Cortex of kidney (tissue), 1 donor: Measurements from ENCODE around the gene DDX21.
"Not testable (repeated sequence)": the region's sequence is repeated elsewhere in the genome, so short reads cannot be mapped to it uniquely, and the experiment has no call there.

ENCODE experiments used
- DNase-seq: peaks from one replicate; lab custom pipeline; 2025; lab: John Stamatoyannopoulos, UW

Gene DDX21

DNA sequence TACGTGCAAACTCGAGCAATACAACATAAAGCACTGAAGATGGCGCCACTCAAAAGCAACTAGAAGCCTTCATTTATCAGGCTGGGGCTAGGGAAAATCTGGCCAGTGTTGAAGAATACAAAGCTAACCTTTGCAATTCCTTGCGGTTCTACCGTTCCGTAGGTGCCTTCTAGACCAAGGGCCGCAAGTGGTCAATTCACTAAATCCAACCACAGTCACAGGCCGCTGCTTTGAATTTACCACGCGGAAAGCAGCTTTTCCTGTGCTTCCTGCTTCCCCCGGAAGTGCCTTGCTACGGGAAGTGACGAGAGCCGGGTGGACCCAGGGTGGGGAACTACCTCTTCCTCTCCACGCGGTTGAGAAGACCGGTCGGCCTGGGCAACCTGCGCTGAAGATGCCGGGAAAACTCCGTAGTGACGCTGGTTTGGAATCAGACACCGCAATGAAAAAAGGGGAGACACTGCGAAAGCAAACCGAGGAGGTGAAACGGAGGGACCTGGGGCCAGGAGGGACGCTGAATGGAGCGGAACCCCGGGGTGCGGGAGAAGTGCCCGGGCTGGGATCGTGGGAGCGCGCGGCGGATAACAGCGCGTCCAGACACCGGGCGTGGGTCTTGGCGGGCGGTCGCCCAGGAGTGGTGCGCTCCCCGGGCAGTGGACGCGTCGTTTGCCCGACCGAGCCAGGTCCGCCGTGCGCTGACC lies at the start of gene DDX21:
Gene DDX21 (plus strand): TSS at position 339 of the 701 bp plus-strand sequence. CDS start 56 bp downstream, at position 395.
- no peak for DNase-seq

DNA sequence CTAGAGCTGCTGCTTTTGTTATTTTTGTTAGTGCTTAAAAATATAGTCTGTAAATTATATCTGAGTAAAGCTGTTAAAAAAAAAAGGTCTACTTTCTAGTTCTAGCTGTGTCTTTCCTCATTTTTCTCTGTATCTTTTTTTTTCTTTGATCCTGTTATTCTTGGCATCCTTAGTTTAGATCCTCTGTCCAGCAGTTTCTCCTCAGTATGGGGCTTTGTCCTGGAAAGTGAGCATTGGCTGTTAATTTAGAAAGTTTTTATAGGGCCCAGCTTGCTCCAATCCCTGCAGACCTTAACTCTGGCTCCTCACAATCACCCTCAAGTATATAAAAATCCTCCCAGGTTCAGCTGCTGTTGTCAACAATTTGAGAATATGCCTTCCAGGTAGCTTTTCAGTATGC lies 31.4 kb upstream of the DDX21 start:
- no peak for DNase-seq

DNA sequence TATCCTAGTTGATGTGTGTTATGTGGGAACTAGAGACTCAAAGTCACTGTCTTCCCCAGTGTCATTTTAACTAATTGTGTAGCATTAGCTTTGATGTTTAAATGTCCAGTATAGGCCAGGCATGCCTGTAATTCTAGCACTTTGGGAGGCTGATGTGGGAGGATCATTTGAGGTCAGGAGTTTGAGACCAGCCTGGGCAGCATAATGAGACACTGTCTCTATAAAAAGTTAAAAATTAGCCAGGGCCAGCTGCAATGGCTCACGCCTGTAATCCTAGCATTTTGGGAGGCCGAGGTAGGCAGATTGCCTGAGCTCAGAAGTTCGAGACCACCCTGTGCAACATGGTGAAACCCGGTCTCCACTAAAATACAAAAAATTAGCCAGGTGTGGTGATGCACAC lies 30.5 kb upstream of the DDX21 start:
- DNase-seq = no peak

DNA sequence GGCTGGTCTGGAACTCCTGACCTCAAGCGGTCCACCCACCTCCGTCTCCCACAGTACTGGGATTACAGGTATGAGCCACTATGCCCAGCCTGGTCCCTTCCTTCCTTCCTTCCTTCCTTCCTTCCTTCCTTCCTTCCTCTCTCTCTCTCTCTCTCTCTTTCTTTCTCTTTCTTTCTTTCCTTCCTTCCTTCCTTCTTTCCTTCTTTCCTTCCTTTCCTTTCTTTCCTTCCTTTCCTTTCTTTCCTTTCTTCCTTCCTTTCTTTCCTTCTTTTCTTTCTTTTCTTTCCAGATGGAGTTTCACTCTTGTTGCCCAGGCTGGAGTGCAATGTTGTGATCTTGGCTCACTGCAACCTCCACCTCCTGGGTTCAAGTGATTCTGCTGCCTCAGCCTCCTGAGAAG lies 26.8 kb upstream of the DDX21 start:
- not testable (repeated sequence) for DNase-seq

DNA sequence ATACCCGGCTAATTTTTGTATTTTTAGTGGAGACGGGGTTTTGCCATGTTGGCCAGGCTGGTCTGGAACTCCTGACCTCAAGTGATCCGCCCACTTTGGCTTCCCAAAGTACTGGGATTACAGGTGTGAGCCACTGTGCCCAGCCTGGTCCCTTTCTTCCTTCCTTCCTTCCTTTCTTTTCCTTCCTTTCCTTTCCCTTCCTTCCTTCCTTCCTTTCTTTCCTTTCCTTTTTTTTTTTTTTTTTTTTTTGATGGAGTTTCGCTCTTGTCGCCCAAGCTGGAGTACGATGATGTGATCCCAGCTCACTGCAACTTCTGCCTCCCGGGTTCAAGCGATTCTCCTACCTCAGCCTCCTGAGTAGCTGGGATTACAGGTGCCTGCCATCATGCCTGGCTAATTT lies 26.1 kb upstream of the DDX21 start:
- DNase-seq = not testable (repeated sequence)

DNA sequence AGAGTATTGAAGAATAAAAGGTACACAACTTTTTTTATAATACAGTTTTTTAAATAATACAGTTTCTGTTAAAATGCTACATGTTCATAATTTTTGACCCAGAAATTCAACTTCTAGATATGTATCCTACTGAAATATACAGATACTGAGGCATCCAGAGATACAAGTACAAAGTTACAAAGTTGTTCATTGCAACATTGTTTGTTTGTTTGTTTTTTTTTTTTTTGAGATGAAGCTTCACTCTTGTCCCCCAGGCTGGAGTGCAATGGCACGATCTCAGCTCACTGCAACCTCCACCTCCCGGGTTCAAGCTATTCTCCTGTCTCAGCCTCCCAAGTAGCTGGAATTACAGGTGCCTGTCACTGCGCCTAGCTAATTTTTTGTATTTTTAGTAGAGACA lies 23.1 kb upstream of the DDX21 start:
- DNase-seq = not testable (repeated sequence)

DNA sequence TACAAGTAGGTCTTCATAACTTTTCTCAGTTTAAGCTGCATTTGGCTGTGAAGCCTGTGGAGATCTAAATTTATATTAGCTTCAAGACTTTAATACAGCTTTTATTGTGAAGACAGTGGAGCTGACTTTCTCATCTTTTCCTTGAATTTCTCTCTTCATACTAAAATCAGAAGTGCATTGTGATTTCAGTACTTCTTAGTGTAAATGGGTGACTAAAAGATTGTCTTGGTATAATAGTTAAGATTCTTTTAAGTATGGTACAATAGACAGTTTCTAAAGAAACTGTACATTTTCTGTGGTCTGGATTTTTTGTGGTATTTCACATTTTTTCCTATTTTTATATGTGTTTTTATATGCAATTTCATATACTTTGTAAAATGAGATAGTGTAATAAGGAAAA lies 21.0 kb upstream of the DDX21 start:
- DNase-seq = no peak

DNA sequence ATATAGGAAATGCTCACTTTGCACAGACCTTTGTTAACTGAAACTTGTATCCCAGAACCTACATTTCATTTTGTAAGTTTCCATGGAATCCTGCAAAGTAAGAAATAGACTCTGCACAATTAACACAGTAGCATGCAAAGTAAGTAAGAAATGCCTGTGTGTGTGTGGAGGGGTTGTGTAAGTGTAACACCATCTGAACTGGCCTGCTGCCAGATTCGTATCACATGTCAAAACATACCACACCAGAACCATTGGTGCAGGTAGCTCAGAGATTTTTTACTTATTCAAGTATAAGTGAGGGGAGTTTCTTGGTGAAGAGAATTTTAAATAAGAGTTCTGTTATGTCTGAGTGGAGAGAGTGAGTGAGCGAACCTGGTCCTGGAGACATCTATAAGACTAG lies 17.9 kb upstream of the DDX21 start:
- DNase-seq = no peak

DNA sequence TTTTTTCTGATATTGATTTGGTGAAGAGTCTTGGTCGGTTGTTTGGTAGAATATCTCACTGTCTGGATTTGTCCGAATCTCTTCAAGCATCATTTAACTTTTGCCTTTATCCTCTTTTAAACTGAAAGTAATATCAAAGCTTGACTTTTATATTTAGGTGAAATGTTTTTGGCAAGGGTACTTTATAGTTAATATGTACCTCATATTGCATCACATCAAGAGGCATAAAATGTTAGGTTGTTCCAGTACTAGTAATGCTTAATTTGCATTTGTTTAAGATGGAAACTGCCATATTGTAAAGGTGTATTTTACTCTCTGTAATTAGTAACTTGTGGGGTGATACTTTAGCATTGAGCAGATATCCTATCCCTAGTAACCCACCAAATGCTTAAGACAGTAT lies 17.1 kb upstream of the DDX21 start:
- no peak for DNase-seq

DNA sequence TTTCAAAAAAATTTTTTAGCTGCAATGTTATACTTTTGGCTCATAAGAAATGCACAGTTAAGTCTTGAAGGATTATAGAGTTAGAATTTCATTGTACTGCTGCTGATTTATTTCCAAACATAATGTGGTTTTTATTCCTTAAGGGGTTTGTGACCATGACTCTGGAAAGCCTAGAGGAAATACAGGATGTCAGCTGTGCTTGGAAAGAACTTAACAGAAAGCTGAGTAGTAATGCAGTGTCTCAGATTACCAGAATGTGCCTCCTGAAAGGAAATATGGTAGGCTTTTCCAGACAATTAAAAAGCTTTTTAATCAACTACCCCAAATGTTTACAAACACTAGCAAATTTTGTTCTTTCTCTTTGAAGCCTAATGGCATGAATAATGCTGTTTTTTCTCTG lies 15.1 kb upstream of the DDX21 start:
- not testable (repeated sequence) for DNase-seq

DNA sequence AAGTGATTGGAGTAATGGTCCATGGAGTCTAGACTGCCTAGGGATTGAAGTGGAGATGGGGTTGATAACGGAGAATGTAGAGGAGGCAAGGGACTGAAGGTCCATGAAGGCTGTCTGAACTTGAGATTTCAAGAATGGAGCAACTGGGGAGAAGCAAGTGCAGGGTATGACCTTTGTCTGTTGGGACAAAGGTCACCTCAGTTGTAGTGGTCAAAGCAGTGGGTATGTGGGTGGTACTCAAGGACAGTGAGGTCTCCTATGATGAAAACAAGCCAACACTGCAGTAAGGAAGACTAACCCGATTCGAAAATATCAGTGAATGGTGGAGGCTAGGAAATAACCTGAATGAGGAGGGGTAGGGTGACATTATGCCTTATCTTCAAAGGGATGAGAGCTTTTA lies 5.4 kb upstream of the DDX21 start:
- no peak for DNase-seq

DNA sequence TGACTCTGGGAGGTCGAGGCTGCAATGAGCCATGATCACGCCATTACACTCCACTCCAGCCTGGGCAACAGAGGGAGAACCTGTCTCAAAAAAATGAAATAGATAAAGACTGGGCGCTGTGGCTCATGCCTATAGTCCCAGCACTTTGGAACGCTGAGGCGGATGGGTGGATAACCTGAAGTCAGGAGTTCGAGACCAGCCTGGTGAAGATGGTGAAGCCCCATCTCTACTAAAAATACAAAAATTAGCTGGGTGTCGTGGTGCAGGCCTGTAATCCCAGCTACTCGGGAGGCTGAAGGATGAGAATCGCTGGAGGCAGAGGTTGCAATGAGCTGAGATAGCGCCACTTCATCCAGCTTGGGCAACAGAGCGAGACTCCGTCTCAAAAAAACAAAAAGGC lies 1.1 kb upstream of the DDX21 start:
- DNase-seq = no peak

DNA sequence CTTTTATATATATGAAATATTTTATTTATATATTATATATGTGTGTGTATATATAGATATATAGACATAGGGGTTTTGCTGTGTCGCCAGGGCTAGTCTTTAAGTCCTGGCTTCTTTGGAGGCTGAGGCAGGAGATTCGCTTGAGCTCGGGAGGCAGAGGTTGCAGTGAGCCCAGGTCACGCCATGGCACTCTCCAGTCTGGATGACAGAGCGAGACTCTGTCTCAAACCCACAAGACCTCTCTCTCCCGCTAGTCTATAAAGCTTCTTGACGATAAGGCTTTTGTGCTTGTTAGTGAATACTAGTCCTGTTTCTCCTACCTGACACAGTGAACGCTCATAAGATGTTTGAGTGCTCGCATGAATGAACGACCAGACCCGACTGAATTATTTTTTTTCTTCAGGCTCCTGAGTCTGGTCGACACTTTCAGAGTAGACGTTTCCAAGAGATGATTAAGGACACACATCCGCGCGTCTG lies 577 bp upstream of the DDX21 start:
- no peak for DNase-seq

DNA sequence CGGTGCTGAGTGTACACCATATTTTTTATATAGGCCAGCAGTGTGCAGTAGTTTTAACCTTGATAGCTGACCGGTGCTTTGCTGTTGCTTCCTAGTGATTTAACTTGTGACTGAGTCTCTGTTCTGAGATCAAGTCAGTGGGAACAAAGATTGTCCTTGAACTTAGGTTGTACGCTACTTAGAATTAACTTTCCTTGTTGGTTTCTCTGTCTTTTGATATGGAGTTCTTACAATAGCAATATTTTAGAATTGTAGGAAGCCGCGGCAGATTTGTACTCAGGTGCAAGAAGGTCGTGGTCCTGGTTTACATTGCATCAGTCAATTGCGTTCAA lies 1.3 kb downstream of the DDX21 start:
- no peak for DNase-seq

DNA sequence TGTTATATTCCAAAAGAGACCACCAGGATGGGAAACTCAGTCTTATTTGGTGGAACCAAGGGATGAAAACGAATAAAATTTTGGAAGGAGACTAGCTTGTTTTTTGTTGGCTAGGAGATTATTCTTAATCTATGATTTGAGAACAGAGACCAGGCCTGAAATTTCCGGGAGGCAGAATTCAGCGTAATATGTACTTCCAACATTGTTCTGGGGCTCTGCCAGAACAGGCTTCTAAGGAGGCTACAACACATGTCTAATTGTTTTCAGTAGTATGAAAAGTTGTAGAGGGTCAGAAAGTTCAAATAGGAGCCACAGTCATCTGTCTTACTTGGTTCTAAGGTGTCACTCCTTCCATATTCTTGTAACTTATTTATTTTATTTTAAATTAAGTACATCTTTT lies 1.7 kb downstream of the DDX21 start:
- no peak for DNase-seq

DNA sequence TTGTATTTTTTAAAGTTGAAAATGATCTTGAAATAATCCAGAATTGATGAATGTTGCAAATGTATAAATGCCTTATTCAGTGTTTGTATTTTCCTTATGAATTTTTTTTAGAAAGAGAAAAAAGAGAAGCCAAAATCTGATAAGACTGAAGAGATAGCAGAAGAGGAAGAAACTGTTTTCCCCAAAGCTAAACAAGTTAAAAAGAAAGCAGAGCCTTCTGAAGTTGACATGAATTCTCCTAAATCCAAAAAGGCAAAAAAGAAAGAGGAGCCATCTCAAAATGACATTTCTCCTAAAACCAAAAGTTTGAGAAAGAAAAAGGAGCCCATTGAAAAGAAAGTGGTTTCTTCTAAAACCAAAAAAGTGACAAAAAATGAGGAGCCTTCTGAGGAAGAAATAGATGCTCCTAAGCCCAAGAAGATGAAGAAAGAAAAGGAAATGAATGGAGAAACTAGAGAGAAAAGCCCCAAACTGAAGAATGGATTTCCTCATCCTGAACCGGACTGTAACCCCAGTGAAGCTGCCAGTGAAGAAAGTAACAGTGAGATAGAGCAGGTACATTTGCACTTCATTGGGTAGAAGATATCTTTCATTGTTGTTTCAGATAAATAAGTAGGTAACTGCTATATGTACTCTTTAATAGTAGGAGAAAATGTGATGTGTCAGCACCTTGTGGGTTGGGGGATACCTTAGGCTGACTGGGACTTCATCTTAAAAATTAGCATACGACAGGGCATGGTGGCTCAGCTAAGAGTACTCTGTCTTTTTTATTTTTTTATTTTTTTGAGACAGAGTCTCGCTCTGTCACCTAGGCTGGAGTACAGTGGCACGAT lies 3.9 kb downstream of the DDX21 start:
- DNase-seq = no peak

DNA sequence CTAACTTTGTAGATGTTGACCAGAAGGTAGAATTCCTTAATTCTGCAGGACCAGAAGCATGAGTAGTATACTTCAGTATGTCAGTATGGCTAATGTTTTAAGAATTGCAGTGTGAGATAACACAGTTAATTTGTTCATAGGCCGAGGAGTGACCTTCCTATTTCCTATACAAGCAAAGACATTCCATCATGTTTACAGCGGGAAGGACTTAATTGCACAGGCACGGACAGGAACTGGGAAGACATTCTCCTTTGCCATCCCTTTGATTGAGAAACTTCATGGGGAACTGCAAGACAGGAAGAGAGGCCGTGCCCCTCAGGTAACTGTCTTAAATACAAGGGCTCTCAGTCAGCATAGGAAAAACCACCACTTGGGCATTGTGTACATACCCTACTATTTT lies 7.2 kb downstream of the DDX21 start:
- DNase-seq = no peak

DNA sequence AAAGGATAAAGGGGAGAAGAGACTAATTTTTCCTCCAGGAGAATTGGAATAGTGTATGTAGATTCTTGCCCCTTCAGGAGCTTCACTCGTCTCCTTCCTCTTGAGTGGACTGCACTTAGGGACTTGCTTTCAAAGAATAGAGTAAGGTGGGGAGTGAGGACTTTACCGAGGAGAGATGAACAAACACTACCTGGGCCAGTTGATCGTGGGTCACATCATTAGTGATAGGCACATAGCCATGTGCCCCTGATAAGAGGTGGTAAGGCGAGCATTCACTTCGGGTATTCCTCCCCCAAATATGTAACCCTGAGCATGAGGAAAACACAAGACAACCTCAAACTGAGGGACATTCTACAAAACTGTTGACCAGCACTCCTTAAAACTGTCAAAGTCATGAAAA lies 18.0 kb downstream of the DDX21 start:
- DNase-seq = no peak

DNA sequence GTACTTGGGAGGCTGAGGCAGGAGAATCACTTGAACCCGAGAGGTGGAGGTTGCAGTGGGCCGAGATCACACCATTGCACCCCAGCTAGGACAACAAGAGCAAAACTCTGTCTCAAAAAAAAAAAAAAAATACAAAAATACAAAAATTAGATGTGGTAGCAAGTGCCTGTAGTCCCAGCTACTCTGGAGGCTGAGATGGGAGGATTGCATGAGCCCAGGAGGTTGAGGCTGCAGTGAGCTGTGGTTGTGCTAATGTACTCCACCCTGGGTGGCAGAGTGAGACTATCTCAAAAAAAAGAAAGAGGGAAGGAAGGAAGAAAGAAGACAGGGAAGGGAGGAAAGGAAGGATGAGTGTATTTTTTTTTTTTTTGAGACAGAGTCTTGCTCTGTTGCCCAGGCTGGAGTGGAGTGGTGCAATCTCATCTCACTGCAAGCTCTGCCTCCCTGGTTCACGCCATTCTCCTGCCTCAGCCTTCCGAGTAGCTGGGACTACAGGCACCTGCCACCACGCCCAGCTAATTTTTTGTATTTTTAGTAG lies 20.0 kb downstream of the DDX21 start:
- DNase-seq = not testable (repeated sequence)

DNA sequence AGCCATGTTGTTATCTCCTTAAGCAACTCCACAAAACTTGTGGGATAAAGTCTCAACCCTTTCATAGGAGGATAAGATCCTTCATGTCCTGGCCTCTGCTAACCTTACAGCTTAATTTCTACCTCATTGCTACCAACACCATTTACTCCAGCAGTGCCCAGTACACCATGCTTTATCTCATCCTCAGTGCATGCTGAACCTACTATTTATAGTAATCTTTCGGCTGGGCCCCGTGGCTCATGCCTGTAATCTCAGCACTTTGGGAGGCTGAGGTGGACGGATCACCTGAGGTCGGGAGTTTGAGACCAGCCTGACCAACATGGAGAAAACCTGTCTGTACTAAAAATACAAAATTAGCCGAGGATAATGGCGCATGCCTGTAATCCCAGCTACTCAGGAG lies 23.8 kb downstream of the DDX21 start:
- DNase-seq = not testable (repeated sequence)

DNA sequence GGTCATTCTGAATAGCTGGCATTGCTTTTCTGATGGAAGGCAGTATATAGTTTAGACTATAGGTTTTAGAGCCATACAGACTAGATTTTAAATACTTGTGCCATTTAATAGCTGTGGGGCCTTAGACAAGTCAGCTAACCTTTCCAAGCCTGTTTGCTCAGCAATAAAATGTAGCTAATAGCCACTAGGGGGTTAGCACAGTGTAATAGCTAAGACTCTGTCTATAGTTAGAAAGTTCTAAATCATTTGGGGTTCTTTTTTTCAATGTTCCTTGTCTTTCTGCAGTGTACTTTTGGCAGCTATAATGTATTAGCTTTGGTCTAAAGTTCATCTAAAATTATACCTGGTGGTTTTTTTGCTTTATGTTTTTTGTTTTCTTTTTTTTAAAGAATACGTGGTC lies 25.1 kb downstream of the DDX21 start:
- DNase-seq = no peak

DNA sequence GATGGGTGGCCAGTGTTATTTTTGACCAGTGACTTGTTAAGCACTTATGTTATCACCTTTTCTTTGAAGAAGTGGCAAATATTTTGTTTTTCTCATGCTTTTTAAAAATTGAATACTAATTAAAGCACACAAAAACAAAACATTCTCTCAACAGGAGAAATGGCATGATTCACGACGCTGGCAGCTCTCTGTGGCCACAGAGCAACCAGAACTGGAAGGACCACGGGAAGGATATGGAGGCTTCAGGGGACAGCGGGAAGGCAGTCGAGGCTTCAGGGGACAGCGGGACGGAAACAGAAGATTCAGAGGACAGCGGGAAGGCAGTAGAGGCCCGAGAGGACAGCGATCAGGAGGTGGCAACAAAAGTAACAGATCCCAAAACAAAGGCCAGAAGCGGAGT lies 26.4 kb downstream of the DDX21 start:
- DNase-seq = no peak

DNA sequence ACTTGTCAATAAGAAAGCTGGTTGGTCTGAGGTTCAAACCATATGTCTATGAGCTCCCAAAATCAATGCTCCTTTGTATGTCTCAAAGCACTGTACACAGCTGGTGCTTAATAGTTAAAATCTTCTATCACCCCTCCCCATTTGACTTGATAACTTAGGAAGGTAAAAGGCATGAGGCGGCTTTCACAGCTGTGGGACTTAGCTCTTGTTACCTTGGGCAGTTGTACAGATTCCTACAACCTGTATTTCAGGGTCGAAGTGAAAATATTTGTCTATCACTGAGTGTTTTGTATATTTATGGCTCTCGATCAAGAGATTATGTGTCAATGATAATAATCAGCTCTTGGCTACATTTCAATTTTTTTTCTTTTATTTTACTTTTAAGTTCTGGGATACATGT lies 31.6 kb downstream of the DDX21 start:
- no peak for DNase-seq
